ENCODE results near the gene SENP1.

Gene SENP1

GRCh38 chr12:48104531-48104930 is 1.3 kb downstream of the SENP1 start:
- no peak overlapping the region for H3K4me3 ChIP-seq (IDR thresholded peaks at IDR 0.05; ENCODE audit: insufficient read depth, low read depth, low read length)
- H3K9ac ChIP-seq, result peak overlapping the region; percentile 95
- H3K27me3 ChIP-seq (ENCODE audit: insufficient read depth, low read depth), result no peaks in the 10 kb centered on the region
- no peak overlapping the region for H2AFZ ChIP-seq (ENCODE audit: low read depth)
- peaks cover 53% of the 10 kb centered on the region for H3K79me2 ChIP-seq (ENCODE audit: insufficient read depth, low read depth)
- no peaks in the 10 kb centered on the region for H3K36me3 ChIP-seq (ENCODE audit: insufficient read depth)
- no peak for TF ChIP-seq CTCF (conservative IDR thresholded peaks at IDR 0.05; ENCODE audit: low read depth, low read length)
- H3K4me2 ChIP-seq, result peak overlapping the region; percentile 81
- H4K20me1 ChIP-seq (ENCODE audit: insufficient read depth), result no peaks in the 10 kb centered on the region
- peak overlapping the region; percentile 98 for H3K27ac ChIP-seq
- peaks cover 42% of the 10 kb centered on the region for H3K4me1 ChIP-seq (ENCODE audit: low read depth, poor library complexity, severe bottlenecking)

GRCh38 chr12:48092611-48093010 is 13.3 kb downstream of the SENP1 start:
- no peak overlapping the region for H3K4me3 ChIP-seq (IDR thresholded peaks at IDR 0.05; ENCODE audit: insufficient read depth, low read depth, low read length)
- no peak for TF ChIP-seq CTCF (conservative IDR thresholded peaks at IDR 0.05; ENCODE audit: low read depth, low read length)
- no peak overlapping the region for H3K9ac ChIP-seq
- no peak overlapping the region for H3K4me2 ChIP-seq
- H3K79me2 ChIP-seq (ENCODE audit: insufficient read depth, low read depth), result no peaks in the 10 kb centered on the region; the same call in 1 of the 2 replicates
- no peaks in the 10 kb centered on the region for H3K27me3 ChIP-seq (ENCODE audit: insufficient read depth, low read depth)
- H2AFZ ChIP-seq (ENCODE audit: low read depth), result no peak overlapping the region
- H3K4me1 ChIP-seq (ENCODE audit: low read depth, poor library complexity, severe bottlenecking), result no peaks in the 10 kb centered on the region
- no peaks in the 10 kb centered on the region for H4K20me1 ChIP-seq (ENCODE audit: insufficient read depth)
- H3K36me3 ChIP-seq (ENCODE audit: insufficient read depth), result no peaks in the 10 kb centered on the region; the same call in 1 of the 2 replicates
- H3K27ac ChIP-seq, result no peak overlapping the region

- Histone ChIP-seq H3K4me2 (no peak overlapping the region), H3K27me3 (ENCODE audit: insufficient read depth, low read depth) (no peaks in the 10 kb centered on the region), H3K27ac (no peak overlapping the region), H3K36me3 (ENCODE audit: insufficient read depth) (no peaks in the 10 kb centered on the region; the same call in 1 of the 2 replicates), H2AFZ (ENCODE audit: low read depth) (no peak overlapping the region), H3K4me1 (ENCODE audit: low read depth, poor library complexity, severe bottlenecking) (no peaks in the 10 kb centered on the region), H3K4me3 (IDR thresholded peaks at IDR 0.05; ENCODE audit: insufficient read depth, low read depth, low read length) (no peak overlapping the region), H3K9ac (no peak overlapping the region), H3K79me2 (ENCODE audit: insufficient read depth, low read depth) (no peaks in the 10 kb centered on the region), H4K20me1 (ENCODE audit: insufficient read depth) (no peaks in the 10 kb centered on the region)
- TF ChIP-seq CTCF (conservative IDR thresholded peaks at IDR 0.05; ENCODE audit: low read depth, low read length), result no peak
These were observed 19.6 kb downstream of the SENP1 start for GRCh38 chr12:48086327-48086726.

GRCh38 chr12:48084841-48085460 is 20.9 kb downstream of the SENP1 start:
- H3K4me2 ChIP-seq, result no peak overlapping the region
- H3K27me3 ChIP-seq (ENCODE audit: insufficient read depth, low read depth), result no peaks in the 10 kb centered on the region
- no peaks in the 10 kb centered on the region for H3K4me1 ChIP-seq (ENCODE audit: low read depth, poor library complexity, severe bottlenecking)
- TF ChIP-seq CTCF (conservative IDR thresholded peaks at IDR 0.05; ENCODE audit: low read depth, low read length), result no peak
- H3K27ac ChIP-seq, result no peak overlapping the region
- H3K36me3 ChIP-seq (ENCODE audit: insufficient read depth), result no peaks in the 10 kb centered on the region; the same call in 1 of the 2 replicates
- no peak overlapping the region for H2AFZ ChIP-seq (ENCODE audit: low read depth)
- no peaks in the 10 kb centered on the region for H3K79me2 ChIP-seq (ENCODE audit: insufficient read depth, low read depth)
- no peak overlapping the region for H3K9ac ChIP-seq
- no peak overlapping the region for H3K4me3 ChIP-seq (IDR thresholded peaks at IDR 0.05; ENCODE audit: insufficient read depth, low read depth, low read length)
- H4K20me1 ChIP-seq (ENCODE audit: insufficient read depth), result no peaks in the 10 kb centered on the region
